SU-DHL-6 (cell line): ENCODE data around the gene MASP1.

Experiments used
- H2AFZ ChIP-seq: fragments of 200-600 bp; sonication (generic); 2 replicates; pipeline ENCODE4 v1.6.1; 2014; ENCODE audit warnings: low read depth, mild to moderate bottlenecking, moderate library complexity, mixed read lengths, antibody characterized with exemption, low read length; ENCODE audit not compliant: severe bottlenecking
- H3F3A ChIP-seq: fragments of 200-600 bp; shearing (Covaris generic); 2 replicates; pipeline ENCODE4 v1.6.0; 2016; ENCODE audit warnings: antibody characterized with exemption, mild to moderate bottlenecking; ENCODE audit not compliant: insufficient read depth
- H3K27ac ChIP-seq: fragments of 200-600 bp; sonication (generic); 2 replicates; pipeline ENCODE4 v1.5.1; 2016; ENCODE audit warnings: low read depth, mild to moderate bottlenecking, low read length, moderate library complexity, mixed read lengths
- H3K27me3 ChIP-seq: fragments of 200-600 bp; sonication (generic), shearing (Covaris generic); 2 replicates; pipeline ENCODE4 v1.6.0; 2014; ENCODE audit warnings: mild to moderate bottlenecking, low read length
- H3K36me3 ChIP-seq: fragments of 200-600 bp; sonication (generic); 2 replicates; pipeline ENCODE4 v1.6.1; 2014; ENCODE audit warnings: mild to moderate bottlenecking, low read length, mixed read lengths
- H3K4me2 ChIP-seq: fragments of 300-600, 200-600 bp; shearing (Covaris generic), sonication (generic); 2 replicates; pipeline ENCODE4 v1.6.0; 2014; ENCODE audit warnings: low read length, low read depth, mild to moderate bottlenecking; ENCODE audit not compliant: poor library complexity, severe bottlenecking
- H3K4me3 ChIP-seq: fragments of 200-600 bp; sonication (generic); 2 replicates; pipeline ENCODE4 v1.5.1; 2014; ENCODE audit warnings: antibody characterized with exemption, low read length, mild to moderate bottlenecking, mixed read lengths; ENCODE audit not compliant: insufficient read depth, poor library complexity, severe bottlenecking
- H3K79me2 ChIP-seq: fragments of 200-600 bp; sonication (generic); 2 replicates; pipeline ENCODE4 v1.6.1; 2014; ENCODE audit warnings: mild to moderate bottlenecking, low read length, moderate library complexity; ENCODE audit not compliant: insufficient read depth
- H3K9ac ChIP-seq: fragments of 200-600 bp; sonication (generic); 2 replicates; pipeline ENCODE4 v1.7.0; 2014; ENCODE audit warnings: mild to moderate bottlenecking, low read length
- H3K9me2 ChIP-seq: fragments of 200-600 bp; sonication (generic); replicated peaks from 2 replicates; pipeline ENCODE4 v1.6.1; 2014; ENCODE audit warnings: low read length; ENCODE audit not compliant: insufficient read depth
- H3K9me3 ChIP-seq: fragments of 200-600 bp; sonication (generic); 2 replicates; pipeline ENCODE4 v1.6.1; 2014; ENCODE audit warnings: low read length, mixed read lengths; ENCODE audit not compliant: insufficient read depth
- H4K20me1 ChIP-seq: fragments of 200-600 bp; sonication (generic); 2 replicates; pipeline ENCODE4 v1.6.1; 2014; ENCODE audit warnings: low read depth, mild to moderate bottlenecking, antibody characterized with exemption, low read length, moderate library complexity, mixed read lengths
- CTCF ChIP-seq: fragments of 200-600 bp; sonication (generic); IDR thresholded peaks from one replicate; pipeline ENCODE4 v1.5.1; 2017; ENCODE audit warnings: antibody characterized with exemption, mild to moderate bottlenecking, low read length, moderate library complexity; ENCODE audit not compliant: insufficient read depth, poor library complexity, severe bottlenecking
- EZH2phosphoT487 ChIP-seq: fragments of 200-600 bp; sonication (generic), shearing (Covaris generic); conservative IDR thresholded peaks from 2 replicates; pipeline ENCODE4 v1.6.1; 2018; ENCODE audit warnings: mild to moderate bottlenecking, antibody characterized with exemption, low read length, moderate library complexity, mixed read lengths

MASP1 gene

GRCh38 chr3:187264911-187265310 is 26.6 kb downstream of the MASP1 start:
- Histone ChIP-seq H3K36me3 (no peaks in the 10 kb centered on the region), H3K79me2 (no peaks in the 10 kb centered on the region), H3K4me3 (no peak overlapping the region), H3F3A (no peaks in the 10 kb centered on the region), H4K20me1 (no peaks in the 10 kb centered on the region), H3K27me3 (no peaks in the 10 kb centered on the region), H2AFZ (no peak overlapping the region), H3K27ac (no peak overlapping the region), H3K9me2 (no peaks in the 10 kb centered on the region), H3K9me3 (0 out of 2 replicates have a peak, but pooled peaks cover 4% of the 10 kb centered on the region), H3K9ac (no peak overlapping the region), H3K4me2 (no peak overlapping the region)
- TF ChIP-seq CTCF = no peak
- no peak for TF ChIP-seq EZH2phosphoT487

GRCh38 chr3:187264021-187264420 is 27.5 kb downstream of the MASP1 start:
- no peak for TF ChIP-seq EZH2phosphoT487
- no peak for TF ChIP-seq CTCF
- Histone ChIP-seq H3K36me3 (no peaks in the 10 kb centered on the region), H3K27me3 (no peaks in the 10 kb centered on the region), H3K9ac (no peak overlapping the region), H3F3A (no peaks in the 10 kb centered on the region), H3K9me2 (no peaks in the 10 kb centered on the region), H3K9me3 (no peaks in the 10 kb centered on the region), H4K20me1 (no peaks in the 10 kb centered on the region), H3K4me2 (no peak overlapping the region), H3K4me3 (no peak overlapping the region), H3K79me2 (no peaks in the 10 kb centered on the region), H3K27ac (no peak overlapping the region), H2AFZ (no peak overlapping the region)

GRCh38 chr3:187263270-187263669 is 28.3 kb downstream of the MASP1 start:
- Histone ChIP-seq H3K27me3 (no peaks in the 10 kb centered on the region), H3K9ac (no peak overlapping the region)

More at GRCh38 chr3:187263270-187263669, 28.3 kb downstream of the MASP1 start:
- no peak overlapping the region for H2AFZ ChIP-seq
- no peaks in the 10 kb centered on the region for H3K9me2 ChIP-seq
- H3K4me3 ChIP-seq = no peak overlapping the region
- TF ChIP-seq CTCF (no peak), EZH2phosphoT487 (no peak)
- no peaks in the 10 kb centered on the region for H3K36me3 ChIP-seq
- H3K27ac ChIP-seq = no peak overlapping the region
- no peaks in the 10 kb centered on the region for H4K20me1 ChIP-seq
- H3K79me2 ChIP-seq = no peaks in the 10 kb centered on the region
- H3K4me2 ChIP-seq = no peak overlapping the region
- H3K9me3 ChIP-seq = no peaks in the 10 kb centered on the region
- no peaks in the 10 kb centered on the region for H3F3A ChIP-seq
